IMR-90 (cell line): ENCODE measurements around the gene PEAK3. TPM values are rescaled to one million over a fixed set of nuclear protein-coding genes. Genes with fewer than 3 reads are reported as not detected.

Experiments used
- ATAC-seq: fragments of 200-7000 bp; cut with Tn5 transposase; 2 replicates; pipeline ENCODE4 v1.9.1; 2020; ENCODE audit warnings: low read depth, mild to moderate bottlenecking, moderate library complexity
- BruUV-seq: library from RNA; stranded (reverse); fragments of 400-500 nt; replicated peaks from 2 replicates; lab custom pipeline; 2021; lab: Mats Ljungman, UMichigan
- CTCF ChIA-PET: fragments of 300-600 bp; formaldehyde crosslinking; extraction: SDS; loops from one replicate; lab custom pipeline; 2021; ENCODE audit warnings: antibody characterized with exemption; lab: Yijun Ruan, JAX
- POLR2A ChIA-PET: fragments of 300-600 bp; sonication (Branson Sonifier 250); formaldehyde crosslinking; loops from one replicate; lab custom pipeline; 2022; ENCODE audit warnings: antibody characterized with exemption; ENCODE audit not compliant: unreplicated experiment; lab: Charles Lee
- DNase-seq: peaks from one replicate; pipeline ENCODE4 v3.0.0; 2013
- H2AFZ ChIP-seq: replicated peaks from 2 replicates; pipeline ENCODE3; 2013; ENCODE audit warnings: low read length, mild to moderate bottlenecking; ENCODE audit not compliant: poor library complexity
- H2AK5ac ChIP-seq: 2 replicates; pipeline ENCODE4 v1.6.1; 2013; ENCODE audit warnings: low read depth, low read length, inconsistent platforms
- H2AK9ac ChIP-seq: replicated peaks from 2 replicates; pipeline ENCODE3; 2013; ENCODE audit warnings: mild to moderate bottlenecking, low read depth, low read length, moderate library complexity; ENCODE audit not compliant: poor library complexity
- H2BK120ac ChIP-seq: 2 replicates; pipeline ENCODE4 v1.6.1; 2013; ENCODE audit warnings: low read depth, low read length, inconsistent platforms
- H2BK15ac ChIP-seq: 3 replicates; pipeline ENCODE4 v1.6.1; 2013; ENCODE audit warnings: low read depth, low read length, inconsistent platforms
- H2BK20ac ChIP-seq: 2 replicates; pipeline ENCODE4 v1.6.1; 2013; ENCODE audit warnings: low read depth, mild to moderate bottlenecking, inconsistent platforms, low read length, moderate library complexity
- H2BK5ac ChIP-seq: 2 replicates; pipeline ENCODE4 v1.6.1; 2013; ENCODE audit warnings: mild to moderate bottlenecking, low read depth, low read length, inconsistent platforms; ENCODE audit not compliant: poor library complexity, severe bottlenecking
- H3K14ac ChIP-seq: replicated peaks from 2 replicates; pipeline ENCODE4 v1.6.1; 2013; ENCODE audit warnings: low read depth, low read length, inconsistent platforms
- H3K18ac ChIP-seq: 2 replicates; pipeline ENCODE4 v1.6.1; 2013; ENCODE audit warnings: low read depth, low read length, control low read depth
- H3K23ac ChIP-seq: 2 replicates; pipeline ENCODE4 v1.6.1; 2013; ENCODE audit warnings: low read depth, low read length, inconsistent platforms
- H3K27ac ChIP-seq: 2 replicates; pipeline ENCODE4 v1.5.1; 2013; ENCODE audit warnings: mild to moderate bottlenecking, control low read depth, low read length; ENCODE audit not compliant: insufficient read depth
- H3K27me3 ChIP-seq: 2 replicates; pipeline ENCODE4 v1.6.1; 2013; ENCODE audit warnings: low read length; ENCODE audit not compliant: control insufficient read depth, insufficient read depth
- H3K36me3 ChIP-seq: 2 replicates; pipeline ENCODE4 v1.6.1; 2013; ENCODE audit warnings: low read length, mixed read lengths; ENCODE audit not compliant: control insufficient read depth, insufficient read depth
- H3K4ac ChIP-seq: 2 replicates; pipeline ENCODE4 v1.6.1; 2013; ENCODE audit warnings: low read depth, low read length, inconsistent platforms
- H3K4me1 ChIP-seq: 2 replicates; pipeline ENCODE4 v1.6.1; 2013; ENCODE audit warnings: low read length, mixed read lengths; ENCODE audit not compliant: control insufficient read depth, insufficient read depth
- H3K4me2 ChIP-seq: 2 replicates; pipeline ENCODE4 v1.6.1; 2013; ENCODE audit warnings: low read depth, mild to moderate bottlenecking, control low read depth, low read length, moderate library complexity
- H3K4me3 ChIP-seq: 2 replicates; pipeline ENCODE4 v1.5.1; 2013; ENCODE audit warnings: low read depth, mild to moderate bottlenecking, control low read depth, low read length, moderate library complexity; ENCODE audit not compliant: insufficient read depth
- H3K56ac ChIP-seq: 2 replicates; pipeline ENCODE4 v1.6.1; 2013; ENCODE audit warnings: low read length, inconsistent platforms; ENCODE audit not compliant: insufficient read depth; ENCODE audit errors: extremely low read depth
- H3K79me1 ChIP-seq, 2 experiments: 2 replicates each; pipeline ENCODE4 v1.6.1; 2013; ENCODE audit warnings: low read length in 2 of 2, inconsistent platforms in 1 of 2, low read depth in 1 of 2
- H3K9ac ChIP-seq: 2 replicates; pipeline ENCODE4 v1.6.1; 2013; ENCODE audit warnings: low read depth, low read length, control low read depth
- H3K9me1 ChIP-seq: 2 replicates; pipeline ENCODE4 v1.6.1; 2013; ENCODE audit warnings: low read length, inconsistent platforms; ENCODE audit not compliant: insufficient read depth
- H3K9me3 ChIP-seq: 2 replicates; pipeline ENCODE4 v1.6.1; 2013; ENCODE audit warnings: low read length; ENCODE audit not compliant: control insufficient read depth, insufficient read depth
- H4K20me1 ChIP-seq: 2 replicates; pipeline ENCODE4 v1.6.1; 2013; ENCODE audit warnings: low read length, inconsistent platforms; ENCODE audit not compliant: insufficient read depth
- H4K5ac ChIP-seq: 2 replicates; pipeline ENCODE4 v1.6.1; 2013; ENCODE audit warnings: mild to moderate bottlenecking, low read depth, low read length, control low read depth
- H4K8ac ChIP-seq, 2 experiments: 2 replicates each; pipeline ENCODE4 v1.6.1; 2013; ENCODE audit warnings: low read depth in 2 of 2, low read length in 2 of 2, control low read depth in 1 of 2, inconsistent platforms in 1 of 2
- H4K91ac ChIP-seq: 2 replicates; pipeline ENCODE4 v1.6.1; 2013; ENCODE audit warnings: low read depth, low read length, inconsistent platforms; ENCODE audit not compliant: insufficient read depth
- MXI1 ChIP-seq: IDR thresholded peaks from 2 replicates; pipeline ENCODE4 v1.6.1; 2012; ENCODE audit warnings: low read depth, mild to moderate bottlenecking, low read length, moderate library complexity, borderline replicate concordance
- RAD21 ChIP-seq: IDR thresholded peaks from 2 replicates; pipeline ENCODE4 v1.6.1; 2012; ENCODE audit warnings: low read length, improper control_type of control experiment
- WGBS, 2 experiments: methylation state at CpG; one replicate each; pipeline versions ENCODE4 v1.1.5 to v1.1.7; 2013; ENCODE audit warnings: missing lambda C conversion rate in 2 of 2; ENCODE audit not compliant: insufficient read length in 1 of 2; ENCODE audit errors: extremely low coverage in 2 of 2; 5-methylcytosine and 5-hydroxymethylcytosine counted together
- dilution Hi-C: fragments of 300-500 bp; cut with HindIII; formaldehyde crosslinking; loops from one replicate; pipeline ENCODE4 v1.14.3; 2018; ENCODE audit warnings: low sequenced_read_pairs; ENCODE audit not compliant: unreplicated experiment
- in situ Hi-C: fragments of 300-500 bp; cut with MboI; formaldehyde crosslinking; loops from 3 replicates; pipeline ENCODE4 v1.14.3; 2019; ENCODE audit warnings: low sequenced_read_pairs, inconsistent platforms, mixed read lengths
- intact Hi-C: fragments of 100-400 bp; cut with micrococcal nuclease; formaldehyde crosslinking; loops from 2 replicates; pipeline ENCODE4 v1.10.0; 2022
- polyA plus RNA-seq, 3 experiments: library from polyadenylated mRNA; depleted of rRNA; stranded (reverse); fragments of >200 nt; gene quantifications; 2 replicates each; pipeline ENCODE4 v1.2.3, GENCODE V29; 2012; ENCODE audit warnings: low replicate concordance in 1 of 3
- total RNA-seq: library from RNA; depleted of rRNA; stranded (reverse); fragments of >200 nt; gene quantifications from 2 replicates; pipeline ENCODE4 v1.2.3, GENCODE V29; 2012

Gene PEAK3
- total and polyA plus RNA-seq, 2 of the 4 experiments (the other 2 are of a cell fraction): under 0.01 to 0.09 TPM

GRCh38 chr19:2287585-2288337 lies 5.8 kb upstream of the PEAK3 start:
- Histone ChIP-seq H2AK9ac (no peak overlapping the region), H3K23ac (no peak overlapping the region), H4K20me1 (peaks cover 26% of the 10 kb centered on the region), H3K4me2 (no peak overlapping the region), H3K9ac (no peak overlapping the region), H2BK120ac (no peak overlapping the region), H2BK5ac (no peak overlapping the region), H2BK20ac (no peak overlapping the region), H2BK15ac (no peak overlapping the region), H3K18ac (no peak overlapping the region), H4K91ac (no peak overlapping the region), H3K9me1 (no peaks in the 10 kb centered on the region), H4K5ac (no peak overlapping the region), H3K4me1 (peaks cover 5% of the 10 kb centered on the region), H3K4me3 (no peak overlapping the region), H3K9me3 (no peaks in the 10 kb centered on the region), H3K56ac (no peak overlapping the region), H4K8ac (no peak overlapping the region), H3K36me3 (no peaks in the 10 kb centered on the region), H3K27ac (no peak overlapping the region), H2AK5ac (no peak overlapping the region), H2AFZ (no peak overlapping the region), H3K4ac (no peak overlapping the region), H3K79me1 (no peaks in the 10 kb centered on the region), H3K14ac (no peak overlapping the region), H3K27me3 (peaks cover 58% of the 10 kb centered on the region)
- CTCF ChIA-PET: no interaction called here
- POLR2A ChIA-PET: no interaction called here
- intact Hi-C loops (no loop called here), in situ Hi-C loops (no loop called here), dilution Hi-C loops (no loop called here)
- TF ChIP-seq RAD21 (no peak), MXI1 (no peak)
- DNase-seq (no peak), ATAC-seq (no peak)
- BruUV-seq: no TSS peak
- 80% methylated on average over 6 of the region's 13 CpGs; no CpG with 5 or more reads in 1 of the 2 experiments for WGBS, 2 experiments
